KMS-11 (cell line): ENCODE data around the gene DMXL2.

ENCODE experiments used
- H2AFZ ChIP-seq: fragments of 200-600 bp; sonication (generic); 2 replicates; pipeline ENCODE4 v1.6.1; 2016; ENCODE audit warnings: antibody characterized with exemption, mixed run types, low read depth
- H3K27ac ChIP-seq: fragments of 200-600 bp; sonication (generic); 2 replicates; pipeline ENCODE4 v1.6.1; 2016; ENCODE audit warnings: mild to moderate bottlenecking, mixed run types
- H3K27me3 ChIP-seq: fragments of 200-600 bp; sonication (generic); 2 replicates; pipeline ENCODE4 v1.6.1; 2017; ENCODE audit warnings: mild to moderate bottlenecking, low read depth, mixed run types, moderate library complexity; ENCODE audit not compliant: insufficient read depth
- H3K36me3 ChIP-seq: fragments of 200-600 bp; sonication (generic); 2 replicates; pipeline ENCODE4 v1.6.1; 2017; ENCODE audit warnings: mild to moderate bottlenecking, mixed run types; ENCODE audit not compliant: insufficient read depth
- H3K4me1 ChIP-seq: fragments of 200-600 bp; sonication (generic); 2 replicates; pipeline ENCODE4 v1.6.1; 2016; ENCODE audit warnings: mild to moderate bottlenecking, low read depth, mixed run types; ENCODE audit not compliant: poor library complexity, severe bottlenecking
- H3K4me2 ChIP-seq: fragments of 200-600 bp; sonication (generic); 2 replicates; pipeline ENCODE4 v1.7.0; 2016; ENCODE audit warnings: mild to moderate bottlenecking, mixed run types
- H3K4me3 ChIP-seq: fragments of 200-600 bp; sonication (generic); IDR thresholded peaks from 2 replicates; pipeline ENCODE4 v1.6.1; 2017; ENCODE audit warnings: low read depth, low read length, mixed read lengths; ENCODE audit not compliant: insufficient read depth
- H3K79me2 ChIP-seq: fragments of 200-600 bp; sonication (generic); 2 replicates; pipeline ENCODE4 v1.6.1; 2016; ENCODE audit warnings: low read depth, mixed run types; ENCODE audit not compliant: insufficient read depth
- H3K9ac ChIP-seq: fragments of 200-600 bp; sonication (generic); 2 replicates; pipeline ENCODE4 v1.6.1; 2016; ENCODE audit warnings: mild to moderate bottlenecking, mixed run types
- H4K20me1 ChIP-seq: fragments of 200-600 bp; sonication (generic); 2 replicates; pipeline ENCODE4 v1.6.1; 2016; ENCODE audit warnings: mild to moderate bottlenecking, mixed run types; ENCODE audit not compliant: insufficient read depth
- TF ChIP-seq, protein P1 (sequence below): fragments of 200-600 bp; sonication (generic); conservative IDR thresholded peaks from 2 replicates; pipeline ENCODE4 v1.6.1; 2017; ENCODE audit warnings: low read depth, mild to moderate bottlenecking, antibody characterized with exemption, low read length, moderate library complexity, mixed read lengths

DMXL2 gene

DNA sequence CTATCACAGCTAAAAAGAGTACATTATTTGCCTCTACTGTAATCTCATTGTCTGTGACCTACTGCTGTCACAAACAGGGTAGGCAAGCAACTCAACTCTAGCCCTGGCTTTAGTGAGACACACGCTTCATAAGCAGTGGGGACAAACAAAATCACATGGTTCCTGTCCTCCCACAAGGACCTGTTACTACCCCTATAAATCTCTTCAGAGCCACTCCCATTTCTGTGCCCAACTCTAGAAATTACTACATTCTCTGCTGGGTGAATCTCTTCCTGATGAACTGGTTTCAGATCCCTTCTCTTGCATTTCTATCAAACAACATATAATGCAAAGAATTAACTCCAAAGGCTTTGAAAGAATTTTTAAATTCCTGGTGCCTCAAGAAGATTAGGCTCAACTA lies 117.3 kb downstream of the DMXL2 start:
- H3K4me1 ChIP-seq = no peaks in the 10 kb centered on the region
- no peak overlapping the region for H3K4me2 ChIP-seq
- H3K4me3 ChIP-seq = no peak overlapping the region
- no peaks in the 10 kb centered on the region for H4K20me1 ChIP-seq
- no peaks in the 10 kb centered on the region for H3K79me2 ChIP-seq
- TF ChIP-seq, protein P1, sequence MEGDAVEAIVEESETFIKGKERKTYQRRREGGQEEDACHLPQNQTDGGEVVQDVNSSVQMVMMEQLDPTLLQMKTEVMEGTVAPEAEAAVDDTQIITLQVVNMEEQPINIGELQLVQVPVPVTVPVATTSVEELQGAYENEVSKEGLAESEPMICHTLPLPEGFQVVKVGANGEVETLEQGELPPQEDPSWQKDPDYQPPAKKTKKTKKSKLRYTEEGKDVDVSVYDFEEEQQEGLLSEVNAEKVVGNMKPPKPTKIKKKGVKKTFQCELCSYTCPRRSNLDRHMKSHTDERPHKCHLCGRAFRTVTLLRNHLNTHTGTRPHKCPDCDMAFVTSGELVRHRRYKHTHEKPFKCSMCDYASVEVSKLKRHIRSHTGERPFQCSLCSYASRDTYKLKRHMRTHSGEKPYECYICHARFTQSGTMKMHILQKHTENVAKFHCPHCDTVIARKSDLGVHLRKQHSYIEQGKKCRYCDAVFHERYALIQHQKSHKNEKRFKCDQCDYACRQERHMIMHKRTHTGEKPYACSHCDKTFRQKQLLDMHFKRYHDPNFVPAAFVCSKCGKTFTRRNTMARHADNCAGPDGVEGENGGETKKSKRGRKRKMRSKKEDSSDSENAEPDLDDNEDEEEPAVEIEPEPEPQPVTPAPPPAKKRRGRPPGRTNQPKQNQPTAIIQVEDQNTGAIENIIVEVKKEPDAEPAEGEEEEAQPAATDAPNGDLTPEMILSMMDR = no peak
- H3K27me3 ChIP-seq = no peaks in the 10 kb centered on the region
- no peaks in the 10 kb centered on the region for H3K36me3 ChIP-seq
- H2AFZ ChIP-seq = no peak overlapping the region
- H3K27ac ChIP-seq = no peak overlapping the region
- H3K9ac ChIP-seq = no peak overlapping the region

GRCh38 chr15:51503003-51503402 lies 119.6 kb downstream of the DMXL2 start:
- H3K27ac ChIP-seq = no peak overlapping the region
- no peak overlapping the region for H2AFZ ChIP-seq
- H3K36me3 ChIP-seq = no peaks in the 10 kb centered on the region
- TF ChIP-seq, protein P1 = no peak
- H3K4me2 ChIP-seq = no peak overlapping the region
- no peak overlapping the region for H3K4me3 ChIP-seq
- no peaks in the 10 kb centered on the region for H4K20me1 ChIP-seq
- no peaks in the 10 kb centered on the region for H3K4me1 ChIP-seq
- H3K9ac ChIP-seq = no peak overlapping the region
- no peaks in the 10 kb centered on the region for H3K79me2 ChIP-seq
- no peaks in the 10 kb centered on the region for H3K27me3 ChIP-seq

GRCh38 chr15:51499379-51499976 lies 123.1 kb downstream of the DMXL2 start:
- Histone ChIP-seq H3K4me3 (no peak overlapping the region), H3K4me2 (no peak overlapping the region), H3K36me3 (no peaks in the 10 kb centered on the region), H2AFZ (no peak overlapping the region), H3K27me3 (no peaks in the 10 kb centered on the region), H4K20me1 (no peaks in the 10 kb centered on the region), H3K9ac (no peak overlapping the region), H3K27ac (no peak overlapping the region), H3K79me2 (no peaks in the 10 kb centered on the region), H3K4me1 (no peaks in the 10 kb centered on the region)
- TF ChIP-seq, protein P1 = peak; percentile 82

GRCh38 chr15:51497806-51498205 lies 124.8 kb downstream of the DMXL2 start:
- Histone ChIP-seq H3K9ac (no peak overlapping the region), H3K36me3 (no peaks in the 10 kb centered on the region), H3K79me2 (no peaks in the 10 kb centered on the region), H3K27me3 (no peaks in the 10 kb centered on the region), H4K20me1 (no peaks in the 10 kb centered on the region), H3K4me1 (no peaks in the 10 kb centered on the region), H3K27ac (no peak overlapping the region), H2AFZ (no peak overlapping the region), H3K4me3 (no peak overlapping the region), H3K4me2 (no peak overlapping the region)
- TF ChIP-seq, protein P1 = no peak
